Activated CD8-positive, alpha-beta memory T cell treated with anti-CD3 and anti-CD28 coated beads, Interleukin-2, amount 50 U/mL, for 24 hours (primary cell): ENCODE data around the gene AGAP2.

ENCODE experiments used
- DNase-seq: peaks from one replicate; pipeline ENCODE4 v3.0.0-alpha.2; 2020; ENCODE audit errors: extremely low read depth

Gene AGAP2

DNA sequence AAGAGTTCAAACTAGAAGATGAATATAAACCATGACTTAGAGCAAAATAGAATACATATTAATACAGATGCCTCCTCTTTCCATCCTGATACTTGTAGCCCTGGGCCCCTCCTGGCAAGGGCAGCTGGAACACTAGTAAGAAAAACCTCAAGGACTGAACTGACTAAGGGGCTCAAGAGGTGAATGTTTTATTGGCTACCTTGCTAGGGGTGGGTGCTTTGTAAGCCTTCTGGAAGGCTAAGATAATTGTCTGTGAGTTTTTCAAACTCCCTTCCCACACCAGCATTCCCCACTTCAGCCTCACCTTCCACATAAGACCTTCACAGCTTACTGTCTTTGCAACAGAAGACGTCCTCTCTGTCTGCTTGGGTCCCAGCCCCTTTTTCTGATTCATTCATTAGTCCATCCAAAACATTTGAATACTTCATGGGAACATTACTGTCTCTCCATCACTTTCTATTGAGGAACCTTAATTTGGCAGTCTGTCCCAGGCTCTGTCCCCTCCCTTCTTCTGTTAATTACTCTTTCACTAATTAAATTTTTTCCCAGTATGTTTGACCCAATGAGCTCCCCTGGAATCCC is 15.3 kb upstream of the AGAP2 start:
- DNase-seq: no peak

GRCh38 chr12:57752668-57753000 is 14.1 kb upstream of the AGAP2 start:
- no peak for DNase-seq

DNA sequence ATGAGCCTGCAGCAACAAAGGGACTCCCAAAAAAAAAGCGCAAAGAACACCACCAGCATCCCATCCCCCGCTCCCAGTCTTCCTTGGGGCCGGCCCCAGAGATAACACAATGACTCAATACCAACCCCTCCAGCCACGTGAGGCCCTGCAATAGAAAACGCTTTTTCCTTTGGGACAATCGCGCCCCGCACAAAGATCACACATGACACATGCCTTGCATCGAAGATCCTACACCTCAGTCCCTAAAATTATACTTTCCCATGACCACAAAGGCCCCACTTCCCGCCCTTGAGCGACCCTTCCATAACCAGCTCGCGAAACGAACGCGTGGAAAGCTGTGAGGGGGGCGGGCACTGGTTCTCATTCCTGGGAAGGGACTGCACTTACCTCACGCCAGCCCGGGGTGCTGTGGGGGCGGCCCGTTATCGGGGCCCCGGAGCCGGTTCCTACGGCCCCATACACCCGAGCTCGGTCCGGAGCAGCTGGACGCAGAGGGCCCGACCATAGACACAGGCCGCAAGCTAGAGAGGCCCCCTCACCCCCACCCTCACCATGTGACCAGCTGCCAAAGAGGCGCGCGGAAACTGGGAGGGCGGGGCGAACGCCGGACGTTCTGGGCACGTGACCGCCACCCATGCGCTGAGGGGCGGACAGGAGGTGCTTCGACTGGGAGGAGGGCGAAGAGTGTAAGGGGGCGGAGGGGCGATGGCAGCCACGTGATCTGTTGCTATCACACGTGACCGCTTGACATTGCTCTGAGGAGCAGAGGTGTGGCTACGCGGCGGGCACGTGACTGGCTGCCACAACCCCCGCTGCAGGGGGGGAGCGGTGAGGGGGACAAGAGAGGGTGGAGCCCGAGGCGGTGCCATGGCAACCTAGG is 13.5 kb upstream of the AGAP2 start, which contains the start of gene CDK4:
CDK4 (minus strand) TSS at position 523 of the 880 bp plus-strand sequence. CDS start 593 bp downstream, outside the sequence.
- DNase-seq: peak; percentile 98

- DNase-seq: no peak
Observed at GRCh38 chr12:57751432-57751787, 12.9 kb upstream of the AGAP2 start.

DNA sequence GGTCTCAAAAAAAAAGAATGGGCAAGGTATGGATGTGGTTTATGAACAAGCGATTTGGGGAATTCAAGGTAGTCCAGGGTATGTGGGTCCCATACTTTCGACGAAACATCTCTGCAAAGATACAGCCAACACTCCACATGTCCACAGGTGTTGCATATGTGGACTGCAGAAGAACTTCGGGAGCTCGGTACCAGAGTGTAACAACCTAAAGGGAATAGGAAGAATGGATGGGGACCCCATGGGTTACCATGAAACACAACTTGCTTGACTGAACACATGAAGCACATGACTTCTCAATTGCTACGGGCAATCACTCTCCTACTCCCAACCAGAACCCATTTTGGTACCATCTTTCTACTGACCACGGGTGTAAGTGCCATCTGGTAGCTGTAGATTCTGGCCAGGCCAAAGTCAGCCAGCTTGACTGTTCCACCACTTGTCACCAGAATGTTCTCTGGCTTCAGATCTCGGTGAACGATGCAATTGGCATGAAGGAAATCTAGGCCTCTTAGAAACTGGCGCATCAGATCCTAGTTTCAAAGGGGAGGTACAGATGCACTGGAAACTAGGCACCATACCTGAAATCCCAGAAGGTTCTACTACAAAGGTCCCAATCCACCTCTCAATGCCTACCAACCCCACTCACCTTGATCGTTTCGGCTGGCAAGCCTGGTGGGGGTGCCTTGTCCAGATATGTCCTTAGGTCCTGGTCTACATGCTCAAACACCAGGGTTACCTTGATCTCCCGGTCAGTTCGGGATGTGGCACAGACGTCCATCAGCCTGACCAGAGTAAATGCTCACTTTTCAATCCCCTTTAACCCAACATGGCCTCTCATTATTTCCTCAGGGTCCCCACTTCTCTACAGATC is 12.3 kb upstream of the AGAP2 start:
- no peak for DNase-seq

DNA sequence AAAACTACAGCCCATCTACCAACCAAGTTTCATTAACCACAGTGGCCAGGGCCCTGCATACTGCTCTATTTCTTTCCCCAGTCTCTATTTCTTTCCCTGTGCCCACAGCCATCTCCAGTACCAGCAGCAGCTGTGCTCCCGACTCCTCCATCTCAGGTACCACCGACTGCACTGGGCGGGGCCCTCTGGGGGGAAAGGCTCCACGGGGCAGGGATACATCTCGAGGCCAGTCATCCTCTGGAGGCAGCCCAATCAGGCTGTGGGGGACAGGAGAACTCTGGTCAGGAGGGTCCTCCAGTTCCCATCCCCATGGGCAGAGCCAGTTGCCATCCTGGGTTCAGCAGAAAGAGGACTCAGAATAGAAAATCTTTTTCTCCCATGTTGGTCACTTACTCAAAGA is 10.5 kb upstream of the AGAP2 start:
- no peak for DNase-seq

GRCh38 chr12:57746025-57746424 is 7.5 kb upstream of the AGAP2 start:
- DNase-seq: no peak

GRCh38 chr12:57745485-57745881 is 6.9 kb upstream of the AGAP2 start:
- no peak for DNase-seq

DNA sequence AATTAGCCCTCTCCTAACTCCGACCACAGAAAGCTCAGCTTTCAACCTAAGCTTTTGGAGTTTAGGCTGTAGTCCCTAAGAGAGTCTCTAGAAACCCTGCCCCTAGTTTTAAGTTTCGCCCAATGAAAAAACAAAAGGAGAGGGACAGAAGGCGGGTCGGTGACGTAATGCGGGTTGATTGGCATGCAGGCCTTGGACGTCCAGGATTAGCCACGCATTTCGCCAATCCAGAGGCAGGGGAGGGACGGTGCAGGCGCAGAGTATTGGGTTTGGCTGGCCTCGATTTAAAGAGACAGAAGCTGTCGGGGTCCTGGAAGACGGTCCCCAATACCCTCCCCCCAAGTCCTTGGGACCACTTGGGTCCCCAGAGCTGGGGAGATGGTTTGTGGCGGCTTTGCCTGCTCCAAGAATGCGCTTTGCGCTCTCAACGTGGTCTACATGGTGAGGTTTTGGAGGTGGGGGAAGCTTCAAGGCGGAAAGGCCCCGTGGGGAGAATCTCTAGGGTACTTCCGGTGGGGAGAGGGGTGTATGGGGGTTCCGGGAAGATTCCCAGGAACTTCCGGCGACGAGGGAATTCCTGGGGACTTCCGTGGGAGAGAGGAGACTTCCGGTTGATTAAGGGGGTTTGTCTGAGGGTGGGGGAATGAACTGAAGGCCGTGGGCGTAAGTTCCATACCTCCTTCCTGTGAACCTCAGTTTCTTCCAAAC is 6.4 kb upstream of the AGAP2 start, which contains the start of gene TSPAN31:
TSPAN31 (plus strand) TSS at position 263 of the 708 bp plus-strand sequence; CDS start at position 379, 116 bp downstream.
- peak; percentile 89 for DNase-seq

GRCh38 chr12:57744194-57744776 is 5.7 kb upstream of the AGAP2 start:
- no peak for DNase-seq

DNA sequence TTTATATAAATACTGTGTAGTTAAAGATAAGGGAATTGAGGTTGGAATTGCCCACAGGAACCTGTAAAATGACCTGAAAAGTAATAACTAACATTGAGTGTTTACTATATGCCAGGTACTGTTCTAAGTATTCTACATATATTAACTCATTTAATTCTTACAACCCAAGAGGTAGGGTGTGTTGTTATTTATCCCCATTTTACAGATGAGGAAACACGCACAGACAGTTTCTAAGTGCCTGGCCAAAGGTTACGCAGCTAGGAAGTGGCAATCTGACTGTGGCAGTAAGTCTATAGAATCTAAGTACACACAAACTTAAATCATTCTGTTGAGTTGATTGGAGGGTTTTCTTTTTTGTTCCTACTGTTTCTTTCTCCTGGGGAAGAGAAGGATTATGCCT is 5.2 kb upstream of the AGAP2 start:
- DNase-seq: no peak

DNA sequence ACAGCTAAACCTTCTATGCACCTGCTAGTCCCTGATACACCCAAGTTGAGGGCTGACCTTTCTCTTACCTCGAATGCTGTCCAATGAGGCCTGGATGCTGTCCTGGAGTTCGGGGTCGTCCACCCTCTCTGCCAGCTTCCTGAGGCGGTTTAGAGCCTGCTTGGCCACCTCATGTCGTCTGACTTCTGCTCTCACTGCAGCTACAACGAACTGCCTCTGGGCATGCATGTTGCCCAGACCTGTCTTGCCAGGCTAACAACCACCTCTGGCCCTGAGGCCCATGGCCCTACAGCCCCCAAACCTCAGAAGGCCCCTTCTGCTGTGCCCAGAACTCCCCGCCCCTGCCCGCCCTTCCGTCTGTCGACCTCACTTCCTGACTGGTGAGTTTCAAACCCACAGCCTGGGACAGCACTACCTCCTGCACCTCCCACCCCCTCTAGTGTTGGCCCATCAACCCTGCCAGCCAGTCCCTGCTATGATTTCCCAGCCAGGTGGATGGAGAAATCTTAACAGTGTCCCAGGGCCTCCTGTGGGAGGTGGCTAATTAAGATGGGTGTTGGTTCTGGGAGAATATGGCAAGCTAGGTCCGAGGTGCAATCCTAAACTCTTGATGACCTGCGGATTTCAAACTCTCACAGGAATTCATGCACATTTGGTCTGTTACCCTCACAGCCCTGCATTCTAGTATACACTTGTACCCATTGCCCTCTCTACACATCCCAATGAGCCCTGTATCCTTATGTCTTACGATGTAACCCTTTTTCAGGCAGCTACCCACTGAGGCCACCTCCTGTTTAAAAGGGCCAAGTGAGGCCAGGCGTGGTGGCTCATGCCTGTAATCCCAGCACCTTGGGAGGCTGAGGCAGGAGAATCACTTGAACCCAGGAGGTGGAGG is 3.5 kb upstream of the AGAP2 start:
- peak; percentile 64 for DNase-seq

DNA sequence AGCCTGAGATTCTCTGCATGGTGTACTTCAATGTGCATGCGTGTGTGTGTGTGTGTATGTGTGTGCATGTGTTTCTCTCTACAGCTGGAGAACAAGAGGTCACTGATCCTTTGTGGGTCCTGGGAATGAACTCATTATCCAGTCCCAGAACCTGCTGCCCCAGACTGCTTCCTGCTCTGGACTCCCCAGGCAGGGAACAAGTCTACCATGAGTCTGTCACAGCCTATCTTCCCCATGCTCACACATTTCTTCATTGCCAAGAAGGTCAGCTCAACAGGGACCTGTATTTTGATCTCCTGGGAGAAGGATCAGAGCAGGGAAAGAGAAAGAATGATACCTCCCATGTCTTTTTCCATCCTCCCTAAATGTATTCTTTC is 2.9 kb upstream of the AGAP2 start:
- DNase-seq: no peak

DNA sequence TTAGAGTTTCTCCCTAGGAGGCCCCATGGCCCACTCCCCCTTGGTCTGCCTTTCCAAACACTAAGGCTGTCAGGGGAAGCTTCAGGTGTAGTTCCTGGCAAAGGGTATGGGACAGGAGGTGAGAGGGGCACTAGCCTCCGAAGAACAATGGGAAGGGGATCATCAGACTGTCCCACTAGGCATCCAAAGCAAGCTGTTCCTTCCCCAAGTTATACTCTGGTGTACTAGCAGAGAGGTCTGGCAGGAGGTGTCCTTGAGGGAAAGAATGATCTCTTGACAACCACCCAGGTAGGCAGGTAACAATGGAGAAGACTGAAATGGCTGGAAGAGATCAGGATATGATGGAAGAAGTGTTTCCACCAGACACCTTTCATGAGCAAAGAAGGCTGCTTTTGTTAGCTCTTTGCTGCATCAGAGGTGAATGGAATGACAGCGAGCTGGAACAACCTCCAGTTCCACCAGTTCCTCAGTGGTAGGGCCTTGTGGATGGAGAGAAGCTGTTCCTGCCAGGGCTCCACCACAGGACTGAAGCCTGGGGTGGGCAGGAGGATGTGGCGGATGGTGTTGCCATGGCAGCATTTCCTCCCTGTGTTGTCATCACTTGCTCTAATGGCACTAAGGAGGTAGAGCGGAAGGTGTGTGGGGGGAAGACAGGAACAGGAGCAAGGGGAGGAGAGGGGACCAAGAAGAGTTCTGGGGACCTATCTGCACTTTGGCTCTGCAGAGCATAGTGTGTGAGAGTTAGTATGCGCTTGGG is 2.3 kb upstream of the AGAP2 start:
- DNase-seq: no peak

GRCh38 chr12:57739914-57740538 is 1.5 kb upstream of the AGAP2 start:
- no peak for DNase-seq

DNA sequence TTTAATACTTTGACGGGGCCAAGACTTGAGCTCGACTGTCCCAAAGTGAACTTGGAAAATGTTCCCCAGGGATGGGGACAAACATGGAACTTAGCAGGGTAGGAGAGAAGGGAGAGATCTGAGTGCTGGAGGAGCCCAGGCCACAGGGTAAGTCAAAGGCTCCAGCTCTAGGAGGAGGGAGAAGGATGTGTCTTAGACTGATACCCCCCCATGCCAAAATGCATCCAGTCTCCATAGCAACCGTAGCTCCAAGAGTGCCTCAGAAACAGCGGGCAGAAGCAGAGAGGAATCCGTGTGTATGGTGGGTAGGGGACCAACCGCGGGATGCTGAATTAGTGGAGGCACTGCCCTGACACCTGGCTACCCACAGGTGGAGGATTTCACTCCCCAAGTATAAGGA is 845 bp upstream of the AGAP2 start:
- DNase-seq: no peak

- DNase-seq: no peak
Observed at GRCh38 chr12:57737467-57738460, 778 bp downstream of the AGAP2 start.
